Stimulated activated CD4-positive, alpha-beta T cell treated with anti-CD3 and anti-CD28 coated beads, Interleukin-12 subunit alpha, Interleukin-12 subunit beta, amount 100 ng/mL, for 24 hours (primary cell): ENCODE data around the gene CIAO3.

ENCODE experiments used
- DNase-seq, 2 experiments: peaks; one replicate each; pipeline ENCODE4 v3.0.0-alpha.2; 2020; ENCODE audit warnings: low read depth in 2 of 2

CIAO3 gene

DNA sequence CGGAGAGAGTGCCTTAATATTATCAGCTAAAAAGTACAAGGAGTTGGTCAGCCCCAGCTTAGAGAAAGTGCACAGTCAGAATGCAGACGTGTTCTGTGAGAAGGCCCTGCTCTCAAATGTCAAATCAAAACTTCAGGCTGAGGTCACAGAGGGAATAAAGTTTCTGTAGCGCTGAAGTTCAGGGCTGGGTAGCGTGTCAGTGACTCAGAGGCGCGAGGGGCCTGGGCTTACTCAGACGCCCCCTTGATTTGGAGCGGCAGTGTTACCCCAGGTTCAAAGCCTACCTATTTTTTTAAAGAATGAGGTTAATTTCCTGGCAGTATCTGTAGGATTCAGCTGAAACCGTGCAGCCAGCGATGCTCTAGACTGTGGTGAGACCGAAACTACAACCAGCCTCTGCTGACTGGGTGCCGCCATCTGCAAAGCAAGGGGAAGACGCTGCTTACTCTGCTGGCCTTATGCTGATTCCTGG is 4.8 kb downstream of the CIAO3 start:
- DNase-seq, result peak in 1 of 2 experiments; percentile 56

DNA sequence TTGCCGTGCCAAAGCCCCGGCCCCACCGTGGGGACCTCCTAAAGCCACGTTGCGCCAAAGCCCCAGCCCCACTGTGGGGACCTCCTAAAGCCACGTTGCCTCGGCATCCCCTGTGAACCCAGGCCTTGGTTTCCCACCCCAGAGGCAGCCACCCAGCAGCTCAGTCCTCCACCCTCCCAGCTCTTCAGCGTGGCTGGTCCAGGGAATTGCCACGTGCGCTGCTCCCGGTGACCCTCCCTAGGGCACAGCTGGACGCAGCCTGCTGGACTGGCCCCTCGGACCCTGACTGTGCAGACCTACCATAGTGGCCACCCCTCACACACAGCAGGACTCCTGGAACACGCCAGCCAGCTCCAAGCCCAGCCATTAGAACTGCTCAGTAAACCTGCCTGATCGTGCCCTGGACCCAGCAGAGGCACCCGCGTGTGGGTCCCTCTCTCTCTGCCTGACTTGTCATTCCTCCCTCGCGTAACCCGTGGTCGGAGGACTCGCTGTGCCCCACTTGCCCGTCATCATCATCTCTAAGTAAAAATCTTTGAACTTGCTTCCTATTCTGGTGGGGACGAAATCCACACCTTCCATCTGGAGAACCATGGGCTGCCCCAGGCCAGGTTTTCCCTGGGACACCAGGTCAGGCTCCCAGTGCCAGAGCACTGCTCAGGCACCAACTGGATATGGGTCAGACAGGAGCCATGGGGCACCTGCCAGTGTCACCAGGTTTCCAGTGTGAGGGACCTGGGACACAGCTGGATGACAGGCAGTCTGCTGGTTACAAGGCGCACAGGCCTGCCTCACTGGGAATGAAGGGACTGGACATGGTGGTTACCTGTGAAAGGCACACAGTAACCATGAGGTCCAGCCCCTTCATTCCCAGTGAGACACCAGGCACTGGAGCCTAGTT is 5.6 kb downstream of the CIAO3 start:
- no peak for DNase-seq

DNA sequence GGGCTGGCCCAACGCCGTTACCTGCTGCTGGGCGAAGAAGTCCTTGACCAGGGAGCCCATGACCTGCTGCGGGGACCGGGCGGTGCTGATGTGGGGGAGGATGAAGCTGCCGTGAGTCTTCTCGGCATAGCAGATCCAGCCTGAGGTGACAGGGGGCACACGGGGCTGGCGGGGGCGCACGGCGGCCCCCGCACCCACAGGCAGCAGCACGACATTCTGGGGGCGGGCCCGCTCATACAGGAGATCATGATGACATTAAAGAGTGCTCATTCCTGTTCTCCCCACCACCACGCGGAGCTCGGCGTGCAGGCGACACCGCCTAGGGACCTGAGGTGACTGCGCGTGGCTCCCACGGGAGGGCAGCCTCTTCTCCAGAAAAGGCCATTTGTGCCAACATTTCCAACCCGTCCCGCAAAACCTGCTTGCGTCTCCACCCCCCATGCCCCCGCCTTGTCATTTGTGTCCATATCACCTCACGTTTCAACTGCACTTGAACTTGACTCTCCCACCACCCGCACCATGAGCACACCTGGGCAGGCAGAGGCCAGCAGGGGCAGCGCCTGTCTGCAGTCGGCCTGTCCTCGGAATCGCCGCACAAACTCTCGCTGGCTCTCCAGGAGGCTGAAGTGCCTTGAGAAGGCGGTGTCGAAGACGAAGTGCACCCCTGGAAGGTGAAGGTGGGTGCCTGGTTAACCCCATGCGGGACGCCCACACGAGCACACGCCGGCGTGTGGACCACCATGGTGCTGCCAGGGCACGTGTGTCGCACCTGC is 6.4 kb downstream of the CIAO3 start:
- no peak for DNase-seq

DNA sequence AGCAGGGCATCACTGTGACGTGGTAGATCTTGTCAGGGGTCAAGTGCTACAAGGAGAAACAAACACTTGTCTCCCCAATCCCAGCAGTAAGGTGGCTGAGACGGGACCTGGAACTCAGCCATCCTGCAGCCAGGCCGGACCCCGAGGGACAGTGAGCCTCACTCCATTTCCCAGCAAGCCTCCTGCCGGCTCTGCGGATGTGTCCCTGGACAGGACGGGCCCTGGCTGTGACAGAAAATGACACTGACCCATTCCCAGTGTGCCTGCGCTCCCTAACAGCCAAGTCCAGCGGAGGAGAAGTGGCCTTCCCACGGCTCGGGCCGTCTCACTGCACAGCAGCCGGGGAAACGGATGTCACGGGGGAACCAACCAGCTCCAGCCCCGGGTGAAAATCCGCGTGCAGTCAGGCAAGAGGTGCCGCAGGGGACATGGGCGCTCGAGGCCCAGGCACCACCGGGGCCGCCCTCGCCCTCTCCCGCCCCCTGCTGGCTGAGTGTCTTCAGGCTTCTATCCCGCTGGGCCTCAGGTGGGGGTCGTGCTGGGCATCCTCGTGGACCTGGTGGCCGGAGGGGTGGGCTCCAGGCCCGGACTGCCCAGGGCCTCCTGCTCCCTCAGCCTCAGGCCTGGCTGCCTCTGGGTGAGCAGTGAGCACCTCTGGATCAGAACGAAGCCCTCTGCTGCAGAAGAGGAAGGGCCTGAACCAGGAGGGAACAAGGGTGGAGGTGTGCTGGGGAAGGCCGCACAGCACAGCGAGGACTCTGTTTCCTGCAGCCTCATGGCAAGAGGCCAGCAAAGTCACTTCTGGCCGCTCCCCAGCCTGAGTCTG is 7.2 kb downstream of the CIAO3 start:
- DNase-seq, result no peak

DNA sequence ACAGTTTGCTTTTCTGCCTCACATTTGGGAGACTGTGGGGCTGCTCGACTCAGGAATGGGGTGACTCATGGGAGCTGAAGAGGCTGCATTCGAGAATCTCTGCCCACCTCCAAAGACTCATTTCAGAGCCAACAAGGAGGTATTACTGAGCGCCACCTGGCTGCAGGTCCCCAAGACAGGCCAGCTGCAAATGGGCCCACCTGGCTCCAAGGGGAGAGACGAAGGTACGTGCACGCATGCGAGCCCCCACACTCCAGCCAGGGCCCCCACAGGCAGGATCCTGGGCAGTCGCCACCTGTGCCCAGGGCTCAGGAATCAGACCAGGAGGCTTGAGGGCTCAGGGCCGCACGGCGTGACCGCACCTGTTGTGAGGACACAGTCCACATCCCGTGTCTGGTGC is 7.9 kb downstream of the CIAO3 start:
- no peak for DNase-seq

DNA sequence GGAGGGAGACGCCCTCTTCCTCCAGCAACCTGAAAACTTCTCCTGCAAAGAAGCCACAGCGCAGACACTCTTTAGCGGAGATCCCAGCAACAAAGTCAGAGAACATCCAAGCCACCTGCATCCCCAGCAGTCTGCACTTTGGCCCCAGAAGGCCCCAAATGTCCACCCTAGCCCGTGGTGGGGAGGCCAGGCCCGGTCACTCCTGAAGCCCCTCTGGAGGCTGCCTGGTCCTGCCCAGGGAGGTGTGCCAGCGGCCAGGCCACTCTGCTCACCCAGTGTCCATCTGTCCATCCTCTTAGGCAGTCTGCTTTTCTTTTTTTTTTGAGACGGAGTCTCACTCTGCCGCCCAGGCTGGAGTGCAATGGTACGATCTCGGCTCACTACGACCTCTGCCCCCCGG is 8.5 kb downstream of the CIAO3 start:
- DNase-seq, result no peak

DNA sequence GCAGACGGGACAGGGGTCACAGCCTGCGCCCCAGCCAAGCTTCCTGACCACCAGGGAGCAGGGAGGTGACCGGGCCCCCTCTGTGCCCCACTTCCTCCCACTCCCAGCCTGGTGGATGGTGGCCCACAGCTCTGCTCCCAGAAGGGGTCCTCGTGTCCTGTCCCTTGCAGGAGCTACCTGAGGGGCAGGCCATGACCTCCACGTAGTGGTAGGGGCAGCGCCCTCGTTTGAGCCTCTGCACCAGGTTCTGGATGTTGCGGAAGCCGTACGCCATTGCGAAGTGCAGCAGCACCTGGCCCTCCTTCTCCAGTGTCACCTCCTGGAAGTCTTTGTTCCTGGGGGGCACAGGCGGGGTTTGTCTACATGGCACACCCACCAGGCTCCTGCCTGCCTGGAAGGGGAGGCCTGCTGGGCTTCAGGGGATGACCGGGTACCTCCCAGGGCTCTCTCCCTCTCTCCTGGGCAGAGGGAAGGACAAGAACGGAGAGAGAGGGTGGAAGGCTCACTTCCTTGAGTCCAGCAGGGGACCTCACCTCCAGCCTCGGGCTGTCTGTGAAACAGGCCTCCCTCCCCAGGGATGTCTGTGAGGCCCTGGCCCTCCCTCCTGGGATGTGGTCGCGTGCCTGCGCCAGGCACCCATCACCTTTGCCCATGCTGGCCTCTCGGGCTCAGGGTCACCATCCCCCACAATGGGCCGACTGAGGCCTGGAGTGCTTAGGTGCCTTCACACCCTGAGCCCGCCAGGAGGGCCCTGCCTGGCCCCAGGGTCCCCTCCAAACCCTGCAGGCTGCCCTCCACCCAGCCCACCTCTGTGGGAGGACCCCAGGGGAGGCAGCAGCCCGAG is 9.9 kb downstream of the CIAO3 start:
- DNase-seq, result no peak

DNA sequence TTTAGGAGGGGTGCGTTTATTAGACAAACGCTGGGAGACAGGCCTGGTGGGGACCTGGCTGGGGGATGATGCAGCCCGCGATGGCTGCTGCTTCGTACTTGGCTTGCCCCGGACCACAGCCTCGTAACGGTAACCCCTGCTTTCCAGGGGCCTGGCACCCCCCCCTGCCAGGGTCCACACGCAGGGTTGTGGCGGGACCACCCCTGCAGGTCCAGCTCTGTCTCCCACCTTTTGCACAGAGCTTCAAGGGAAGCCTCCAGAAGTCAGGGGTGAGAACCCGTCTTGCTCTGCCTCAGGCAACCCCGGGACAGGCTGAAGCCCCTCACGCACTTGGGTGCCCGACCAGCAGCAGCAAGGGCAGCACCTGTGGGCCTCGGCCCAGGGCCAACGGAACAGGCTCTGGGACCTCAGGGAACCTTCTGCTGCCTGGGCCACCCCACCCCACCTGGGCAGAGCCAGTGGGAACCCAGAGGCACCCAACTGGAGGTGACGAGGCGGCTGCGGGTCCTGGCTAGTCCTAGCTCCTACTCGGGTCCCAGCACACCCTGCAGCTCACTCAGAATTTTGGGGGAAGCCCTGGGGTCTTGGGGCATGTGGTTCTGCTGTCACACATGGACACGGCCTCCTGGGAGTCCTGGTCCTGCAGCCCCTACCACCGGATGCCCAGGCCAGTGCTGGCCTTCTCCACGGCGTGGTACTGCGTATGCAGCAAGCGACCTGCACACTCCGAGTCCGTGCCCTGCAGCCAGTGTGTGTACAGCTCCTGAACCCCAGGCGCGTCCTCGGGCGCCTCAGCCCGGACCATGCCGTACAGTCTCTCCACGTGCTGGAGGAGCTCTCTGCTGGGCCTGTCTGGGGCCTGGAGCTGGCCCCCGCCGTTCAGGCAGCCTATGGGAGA is 10.8 kb downstream of the CIAO3 start:
- DNase-seq, result no peak

DNA sequence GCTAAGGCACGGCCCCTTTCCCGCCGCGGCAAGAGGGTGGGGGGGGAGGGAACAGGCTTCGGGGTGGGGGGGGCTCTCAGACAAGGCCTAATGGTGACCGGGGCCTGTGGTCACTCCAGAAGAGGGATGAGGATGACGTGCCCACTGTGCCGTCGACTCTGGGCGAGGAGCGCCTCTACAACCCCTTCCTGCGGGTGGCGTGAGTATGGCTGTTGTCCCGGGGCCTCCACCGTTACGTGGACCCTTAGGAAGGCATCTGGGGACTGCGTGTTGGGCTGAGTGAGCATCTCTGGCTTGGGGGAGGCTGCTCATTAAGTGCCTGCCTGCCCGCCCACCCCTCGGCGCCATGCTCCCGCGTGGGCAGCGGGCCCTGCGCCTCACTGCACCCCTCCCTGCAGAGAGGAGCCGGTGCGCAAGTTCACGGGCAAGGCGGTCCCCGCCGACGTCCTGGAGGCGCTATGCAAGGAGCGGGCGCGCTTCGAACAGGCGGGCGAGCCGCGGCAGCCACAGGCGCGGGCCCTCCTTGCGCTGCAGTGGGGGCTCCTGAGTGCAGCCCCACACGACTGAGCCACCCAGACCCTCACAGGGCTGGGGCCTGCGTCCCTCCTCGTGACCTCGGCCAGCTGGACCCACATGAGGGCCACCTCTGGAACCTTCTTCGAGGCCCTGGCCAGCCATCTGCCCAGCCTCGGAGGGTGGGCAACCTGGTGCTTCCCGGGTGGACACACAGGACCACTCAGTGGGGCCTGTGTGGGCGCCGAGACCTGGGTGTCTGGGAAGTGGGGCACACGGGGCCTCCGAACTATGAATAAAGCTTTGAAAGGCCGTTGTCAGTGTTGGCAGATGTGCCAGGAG is 11.7 kb downstream of the CIAO3 start:
- DNase-seq, result no peak

DNA sequence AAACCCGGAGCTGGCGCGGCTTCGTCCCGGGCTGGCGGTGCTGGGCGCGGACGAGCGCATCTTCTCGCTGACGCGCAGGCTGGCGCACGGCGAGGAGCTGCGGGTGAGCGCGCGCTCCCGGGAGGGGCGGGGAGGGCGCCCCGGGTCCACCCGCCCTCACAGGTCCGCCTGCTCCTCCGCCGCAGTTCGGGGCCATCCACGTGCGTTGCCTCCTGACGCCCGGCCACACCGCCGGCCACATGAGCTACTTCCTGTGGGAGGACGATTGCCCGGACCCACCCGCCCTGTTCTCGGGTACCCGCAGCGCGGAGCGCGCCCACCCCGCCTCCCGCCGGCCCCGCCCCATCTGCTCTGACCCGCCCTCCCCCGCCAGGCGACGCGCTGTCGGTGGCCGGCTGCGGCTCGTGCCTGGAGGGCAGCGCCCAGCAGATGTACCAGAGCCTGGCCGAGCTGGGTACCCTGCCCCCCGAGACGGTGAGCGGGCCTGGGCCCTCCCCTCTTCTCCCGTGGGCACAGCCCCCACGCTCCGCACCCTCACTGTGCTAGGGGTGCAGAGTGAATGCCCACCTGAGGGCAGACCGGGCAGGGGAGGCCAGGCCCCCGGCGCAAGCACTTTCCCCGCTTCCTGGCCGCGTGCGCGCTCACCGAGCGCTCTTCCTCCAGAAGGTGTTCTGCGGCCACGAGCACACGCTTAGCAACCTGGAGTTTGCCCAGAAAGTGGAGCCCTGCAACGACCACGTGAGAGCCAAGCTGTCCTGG is 12.5 kb downstream of the CIAO3 start:
- DNase-seq, result peak in 1 of 2 experiments; percentile 62

DNA sequence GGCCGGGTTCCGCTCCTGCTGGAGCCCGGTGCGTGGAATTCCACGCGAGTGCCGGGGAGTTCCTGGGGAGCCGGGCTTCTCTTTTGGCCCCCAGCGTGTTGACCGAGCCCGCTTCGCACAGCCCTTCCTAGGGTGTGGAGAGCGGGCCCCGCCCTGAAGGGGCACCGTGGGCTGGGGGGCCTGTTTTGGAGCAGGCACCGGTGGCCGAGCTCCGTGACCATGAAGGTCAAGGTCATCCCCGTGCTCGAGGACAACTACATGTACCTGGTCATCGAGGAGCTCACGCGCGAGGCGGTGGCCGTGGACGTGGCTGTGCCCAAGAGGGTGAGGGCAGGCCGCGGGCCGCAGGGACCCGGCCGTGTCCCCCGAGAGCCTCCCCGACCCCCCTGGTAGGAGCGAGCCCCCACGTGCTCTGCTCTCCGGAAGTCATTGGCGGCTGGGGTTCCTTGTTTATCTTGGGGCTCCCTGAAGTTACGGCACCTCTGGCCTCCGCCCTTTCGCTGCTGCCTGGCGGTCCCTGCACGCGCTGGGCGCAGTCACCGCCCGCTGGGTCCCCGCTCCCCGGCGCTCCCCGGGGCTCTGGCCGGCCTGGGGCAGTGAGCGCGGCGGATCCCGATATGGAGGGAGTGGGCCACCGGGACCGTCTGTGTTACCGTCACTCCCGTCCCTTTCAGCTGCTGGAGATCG is 13.4 kb downstream of the CIAO3 start:
- DNase-seq, result no peak

DNA sequence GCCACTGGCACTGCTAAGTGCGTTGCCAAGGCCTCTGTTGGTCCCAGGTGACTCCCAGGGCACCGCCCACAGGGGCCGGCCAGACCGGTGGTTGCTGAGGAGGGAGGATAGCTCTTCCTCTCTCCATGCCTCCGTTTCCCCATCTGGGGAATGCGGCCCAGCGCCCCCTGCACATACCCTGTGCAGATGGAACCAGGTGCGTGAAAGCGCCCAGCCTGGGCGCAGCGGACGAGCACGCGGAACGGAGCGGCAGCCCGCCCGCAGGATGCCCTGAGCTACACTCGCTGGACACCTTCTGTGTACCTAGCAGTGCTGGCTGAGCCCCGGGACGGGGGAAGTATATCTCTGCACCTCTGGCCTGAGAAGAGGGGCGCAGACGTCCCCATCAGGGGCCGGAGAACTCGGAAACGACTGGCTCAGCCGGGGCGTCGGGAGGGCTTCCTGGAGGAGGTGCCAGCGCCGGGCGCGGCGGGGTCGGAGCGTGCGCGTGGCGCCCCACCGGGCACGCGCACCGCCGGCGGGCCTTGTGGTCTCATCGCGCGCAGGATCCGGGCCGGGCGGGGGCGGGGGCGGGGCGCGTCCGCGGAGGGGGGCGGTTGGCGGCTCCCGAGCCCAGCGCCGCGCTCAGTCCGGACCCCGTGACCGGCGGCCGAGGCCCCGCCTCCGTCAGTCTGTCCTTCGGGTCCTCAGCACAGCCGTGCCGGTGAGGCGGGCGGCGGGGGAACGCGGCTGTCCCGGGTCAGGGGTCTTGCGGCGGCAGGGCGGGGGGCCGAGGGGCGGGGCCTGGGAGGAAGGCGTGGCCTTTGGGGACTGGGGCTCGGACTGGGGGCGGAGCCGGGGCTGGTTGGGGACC is 14.1 kb downstream of the CIAO3 start, which contains the start of the genes CCDC78 and HAGHL:
Gene CCDC78, minus strand, starts transcription at position 6 of the 853 bp plus-strand sequence. CDS start 76 bp downstream, outside the sequence.
Gene HAGHL, plus strand, starts transcription at position 669 of the 853 bp plus-strand sequence. CDS start 404 bp downstream, outside the sequence.
- peak in 1 of 2 experiments; percentile 59 for DNase-seq

DNA sequence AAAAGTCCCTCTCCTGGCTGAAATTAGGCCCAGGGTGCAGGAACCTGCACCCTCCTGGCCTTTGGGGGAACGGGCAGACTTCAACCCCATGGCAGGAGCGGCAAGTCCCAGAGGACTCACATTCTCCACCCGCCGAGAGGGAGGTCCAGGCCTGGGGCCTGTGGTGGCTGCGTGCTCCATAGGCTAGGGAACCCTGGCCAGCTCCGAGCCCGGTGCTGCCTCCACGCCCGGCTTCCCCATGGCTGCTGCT is 14.7 kb downstream of the CIAO3 start:
- DNase-seq, result no peak

DNA sequence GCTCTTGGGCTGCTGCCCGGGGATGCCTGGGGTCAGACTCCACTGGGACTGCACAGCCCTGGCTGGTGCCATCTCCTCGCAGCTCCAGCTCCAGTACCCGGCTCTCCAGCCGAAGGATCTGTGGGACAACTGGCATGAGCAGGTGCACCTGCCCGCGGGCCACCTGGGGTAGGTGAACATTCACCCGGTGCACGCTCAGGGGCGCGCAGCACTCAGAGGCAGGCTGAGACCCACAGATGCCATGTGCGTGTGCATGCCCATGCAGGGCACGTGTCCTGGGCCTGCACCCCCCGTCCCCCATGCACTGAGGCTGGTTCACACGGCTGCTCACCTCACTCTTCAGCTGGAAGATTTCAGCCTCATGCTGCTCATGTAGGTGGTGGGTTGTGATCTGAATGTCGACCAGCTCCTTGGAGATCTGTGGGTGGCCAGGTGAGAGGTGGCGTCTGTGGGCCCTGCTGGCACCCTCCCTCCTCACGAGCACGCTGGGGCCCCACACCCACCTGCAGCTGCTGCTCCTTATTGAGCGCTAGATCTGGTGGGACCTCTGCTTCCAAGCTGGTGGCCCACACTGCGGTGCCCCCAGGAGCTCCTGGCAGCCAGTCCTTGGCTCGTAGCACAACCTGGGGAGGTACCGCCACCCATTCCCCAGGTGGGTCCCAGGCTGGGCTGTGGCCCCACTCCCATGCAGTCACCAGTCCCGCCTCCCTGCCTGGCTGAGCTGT is 15.2 kb downstream of the CIAO3 start:
- no peak for DNase-seq

DNA sequence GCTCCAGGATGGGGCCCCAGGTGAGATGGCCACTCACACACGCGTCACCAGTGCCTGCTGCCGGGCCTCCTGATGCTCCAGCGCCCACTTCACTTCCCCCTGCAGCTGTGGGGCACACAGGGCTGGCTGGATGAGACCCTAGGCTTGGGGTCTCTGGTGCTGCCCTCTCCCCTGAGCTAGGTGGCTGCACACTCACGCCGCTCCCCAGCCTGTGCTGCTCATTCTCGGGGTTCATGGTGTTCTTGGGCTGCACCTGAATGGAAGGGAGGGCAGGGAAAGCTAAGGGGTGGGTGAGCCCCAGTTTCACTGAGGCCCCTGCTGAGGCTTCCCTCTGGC is 15.8 kb downstream of the CIAO3 start:
- no peak for DNase-seq
